Loucy (cell line): ENCODE measurements around the gene STT3A.

ENCODE experiments used
- H2AFZ ChIP-seq: fragments of 200-600 bp; sonication (generic); 2 replicates; pipeline ENCODE4 v1.6.0; 2016; ENCODE audit warnings: antibody characterized with exemption, mild to moderate bottlenecking, low read length, moderate library complexity
- H3F3A ChIP-seq: fragments of 200-600 bp; 2 replicates; pipeline ENCODE4 v1.6.0; 2016; ENCODE audit warnings: antibody characterized with exemption, low read depth, mild to moderate bottlenecking
- H3K27me3 ChIP-seq: fragments of 200-600 bp; sonication (generic); 2 replicates; pipeline ENCODE4 v1.6.1; 2014; ENCODE audit warnings: low read length, mild to moderate bottlenecking; ENCODE audit not compliant: insufficient read depth, poor library complexity, severe bottlenecking
- H3K36me3 ChIP-seq: fragments of 200-600 bp; sonication (generic); 2 replicates; pipeline ENCODE4 v1.6.1; 2016; ENCODE audit warnings: low read length; ENCODE audit not compliant: insufficient read depth
- H3K4me1 ChIP-seq: fragments of 200-600 bp; sonication (generic); 2 replicates; pipeline ENCODE4 v1.5.1; 2014; ENCODE audit warnings: low read length, mild to moderate bottlenecking; ENCODE audit not compliant: insufficient read depth, poor library complexity, severe bottlenecking
- H3K4me2 ChIP-seq: fragments of 200-600 bp; sonication (generic); 2 replicates; pipeline ENCODE4 v1.6.0; 2014; ENCODE audit warnings: antibody characterized with exemption, low read length, low read depth, mild to moderate bottlenecking; ENCODE audit not compliant: poor library complexity, severe bottlenecking
- H3K4me3 ChIP-seq: fragments of 200-600 bp; sonication (generic); 2 replicates; pipeline ENCODE4 v1.5.1; 2014; ENCODE audit warnings: low read length, mild to moderate bottlenecking, mixed read lengths; ENCODE audit not compliant: poor library complexity, severe bottlenecking
- H3K79me2 ChIP-seq: fragments of 200-600 bp; sonication (generic); 2 replicates; pipeline ENCODE4 v1.6.1; 2014; ENCODE audit warnings: low read length; ENCODE audit not compliant: insufficient read depth
- H3K9ac ChIP-seq: fragments of 200-600 bp; sonication (generic); 2 replicates; pipeline ENCODE4 v1.6.0; 2014; ENCODE audit warnings: mild to moderate bottlenecking, low read depth, low read length, moderate library complexity; ENCODE audit not compliant: poor library complexity, severe bottlenecking
- H3K9me2 ChIP-seq: fragments of 200-600 bp; sonication (generic); replicated peaks from 2 replicates; pipeline ENCODE4 v1.6.1; 2016; ENCODE audit warnings: low read depth, low read length, mixed read lengths
- H3K9me3 ChIP-seq: fragments of 200-600 bp; sonication (generic); 2 replicates; pipeline ENCODE4 v1.6.1; 2014; ENCODE audit warnings: mild to moderate bottlenecking, antibody characterized with exemption, low read length, low read depth; ENCODE audit not compliant: insufficient read depth
- H4K20me1 ChIP-seq: fragments of 200-600 bp; sonication (generic); 2 replicates; pipeline ENCODE4 v1.6.0; 2014; ENCODE audit warnings: antibody characterized with exemption, low read length, mild to moderate bottlenecking; ENCODE audit not compliant: insufficient read depth, poor library complexity, severe bottlenecking
- CTCF ChIP-seq: fragments of 200-600 bp; sonication (generic); conservative IDR thresholded peaks from 2 replicates; pipeline ENCODE4 v1.5.1; 2014; ENCODE audit warnings: mild to moderate bottlenecking, antibody characterized with exemption, low read length
- EZH2phosphoT487 ChIP-seq: fragments of 200-600 bp; IDR thresholded peaks from 2 replicates; pipeline ENCODE4 v1.6.1; 2018; ENCODE audit warnings: antibody characterized with exemption, mild to moderate bottlenecking, moderate library complexity, borderline replicate concordance

The STT3A gene

GRCh38 chr11:125605417-125605816 lies 12.8 kb downstream of the STT3A start:
- no peak overlapping the region for H3K4me3 ChIP-seq
- TF ChIP-seq EZH2phosphoT487 (no peak), CTCF (no peak)
- peaks cover 6% of the 10 kb centered on the region for H4K20me1 ChIP-seq
- H3K9ac ChIP-seq, result no peak overlapping the region
- H3K36me3 ChIP-seq, result peaks cover 93% of the 10 kb centered on the region
- H3K79me2 ChIP-seq, result no peaks in the 10 kb centered on the region; the same call in 1 of the 2 replicates
- H3K9me2 ChIP-seq, result no peaks in the 10 kb centered on the region
- H3K4me1 ChIP-seq, result no peaks in the 10 kb centered on the region
- H3F3A ChIP-seq, result no peaks in the 10 kb centered on the region
- no peak overlapping the region for H2AFZ ChIP-seq
- H3K27me3 ChIP-seq, result no peaks in the 10 kb centered on the region
- H3K4me2 ChIP-seq, result no peak overlapping the region
- no peaks in the 10 kb centered on the region for H3K9me3 ChIP-seq

- H3K4me1 ChIP-seq, result no peaks in the 10 kb centered on the region
- no peak overlapping the region for H3K4me3 ChIP-seq
- H3K9ac ChIP-seq, result no peak overlapping the region
- no peaks in the 10 kb centered on the region for H3K79me2 ChIP-seq
- no peaks in the 10 kb centered on the region for H3F3A ChIP-seq
- H4K20me1 ChIP-seq, result peaks cover 2% of the 10 kb centered on the region
- peaks cover 94% of the 10 kb centered on the region for H3K36me3 ChIP-seq
- TF ChIP-seq EZH2phosphoT487 (no peak), CTCF (no peak)
- no peaks in the 10 kb centered on the region for H3K27me3 ChIP-seq
- H3K9me3 ChIP-seq, result no peaks in the 10 kb centered on the region
- no peaks in the 10 kb centered on the region for H3K9me2 ChIP-seq
- H2AFZ ChIP-seq, result no peak overlapping the region
- no peak overlapping the region for H3K4me2 ChIP-seq
Observed at GRCh38 chr11:125609545-125609944, 16.9 kb downstream of the STT3A start.

GRCh38 chr11:125618383-125618782 lies 25.7 kb downstream of the STT3A start:
- TF ChIP-seq CTCF (no peak), EZH2phosphoT487 (no peak)
- Histone ChIP-seq H3K27me3 (no peaks in the 10 kb centered on the region), H3K4me3 (no peak overlapping the region), H3K9me3 (no peaks in the 10 kb centered on the region), H3K9ac (no peak overlapping the region), H4K20me1 (no peaks in the 10 kb centered on the region), H3K36me3 (peaks cover 89% of the 10 kb centered on the region), H2AFZ (no peak overlapping the region), H3F3A (no peaks in the 10 kb centered on the region), H3K4me1 (no peaks in the 10 kb centered on the region), H3K79me2 (no peaks in the 10 kb centered on the region), H3K4me2 (no peak overlapping the region), H3K9me2 (no peaks in the 10 kb centered on the region)
